HG03060 (cell line): ENCODE data around the gene TSPO.

Source experiments
- ATAC-seq: cut with Tn5 transposase; IDR thresholded peaks from one replicate; pipeline ENCODE4 v1.9.1; 2021; ENCODE audit warnings: low read depth, moderate number of reproducible peaks; ENCODE audit not compliant: unreplicated experiment

The TSPO gene

DNA sequence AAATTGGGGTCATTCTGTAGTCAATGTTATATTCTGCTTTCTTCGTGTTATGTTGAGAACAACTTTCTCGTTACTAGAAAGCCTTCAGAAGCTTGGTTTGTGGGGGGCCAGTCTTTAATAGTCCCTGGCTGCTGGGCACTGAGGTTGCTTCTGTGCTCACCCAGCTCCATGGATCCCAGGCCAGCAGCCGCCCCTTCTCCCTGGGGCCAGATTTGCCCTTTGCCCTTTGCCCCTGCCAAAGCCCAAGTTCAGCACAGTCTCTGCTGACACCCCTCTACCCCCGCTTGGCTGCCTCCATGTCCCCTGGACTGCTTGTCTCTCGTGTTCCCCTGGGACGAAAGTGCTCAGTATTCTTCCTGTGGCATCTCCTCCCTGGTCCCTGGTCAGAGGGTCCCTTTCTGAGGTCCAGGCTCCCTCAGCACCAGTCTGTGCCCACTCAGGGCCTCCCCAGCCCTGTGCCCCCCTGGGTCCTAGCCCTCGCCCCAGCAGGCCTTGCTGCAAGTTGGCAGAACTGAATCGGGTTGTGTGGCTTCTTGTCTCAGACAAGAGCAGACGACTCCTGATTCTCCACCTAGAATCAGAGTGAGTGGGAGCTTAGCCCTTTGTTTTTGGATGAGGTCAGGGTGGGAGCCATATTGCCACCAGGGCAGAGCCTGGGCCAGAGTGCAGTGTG, 6.7 kb downstream of the TSPO start:
- ATAC-seq = no peak

DNA sequence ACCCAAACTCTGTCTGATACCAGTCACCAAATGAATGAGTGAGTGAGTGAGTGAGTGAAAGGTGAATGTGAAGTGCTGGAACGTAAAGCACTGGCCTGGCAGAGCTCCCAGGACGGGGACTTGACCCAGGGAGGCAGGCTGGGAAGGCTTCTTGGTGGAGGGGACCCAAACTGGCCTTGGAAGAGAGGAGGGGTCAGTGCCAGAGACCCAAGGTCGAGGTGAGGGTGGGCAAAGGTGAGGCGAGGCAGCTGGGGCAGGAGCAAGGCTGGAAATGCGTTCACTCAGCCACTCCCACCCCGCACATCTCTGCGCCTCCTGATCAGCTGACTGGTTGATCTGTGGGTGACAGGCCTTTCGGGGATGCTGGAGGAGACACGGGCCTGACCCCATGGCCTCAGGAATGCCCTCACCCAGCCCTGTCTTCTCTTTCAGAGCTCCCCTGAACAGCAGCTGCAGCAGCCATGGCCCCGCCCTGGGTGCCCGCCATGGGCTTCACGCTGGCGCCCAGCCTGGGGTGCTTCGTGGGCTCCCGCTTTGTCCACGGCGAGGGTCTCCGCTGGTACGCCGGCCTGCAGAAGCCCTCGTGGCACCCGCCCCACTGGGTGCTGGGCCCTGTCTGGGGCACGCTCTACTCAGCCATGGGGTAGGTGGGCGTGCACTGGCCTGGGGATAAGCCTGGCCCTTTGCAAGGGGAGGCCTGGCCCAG, 7.6 kb downstream of the TSPO start:
- no peak for ATAC-seq

DNA sequence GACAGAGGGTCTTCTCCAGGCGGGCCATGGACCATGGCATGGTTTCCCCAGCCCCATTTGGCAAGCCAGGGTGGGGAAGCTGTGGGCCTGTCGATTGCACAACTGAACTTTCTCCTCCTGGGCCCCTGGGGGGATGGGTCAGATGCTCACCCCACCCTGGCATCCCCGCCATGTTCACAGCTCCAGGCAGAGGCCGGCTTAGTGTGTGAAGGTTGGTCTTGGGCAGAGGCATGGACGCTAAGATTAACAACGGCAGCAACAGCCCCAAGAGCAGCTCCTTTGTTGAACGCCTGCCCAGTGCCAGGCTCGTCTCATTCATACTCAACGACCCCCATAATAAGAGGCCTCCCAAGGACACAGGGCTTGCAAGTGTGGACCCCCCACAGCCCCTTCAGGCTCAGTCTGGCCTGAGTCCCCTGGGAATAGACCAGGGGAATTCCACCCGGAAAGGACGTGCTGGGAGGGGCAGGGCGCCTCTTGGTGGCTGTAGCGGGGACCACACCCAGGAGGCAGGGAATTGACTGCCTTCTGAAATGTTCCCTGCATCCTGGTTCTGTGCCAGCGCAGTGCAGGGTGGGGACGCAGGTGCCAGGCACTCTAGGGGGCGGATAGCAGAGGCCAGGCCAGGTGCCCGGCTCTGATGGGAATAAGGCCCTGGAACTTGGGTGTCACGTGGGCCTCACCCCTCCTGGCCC, 8.3 kb downstream of the TSPO start:
- no peak for ATAC-seq

DNA sequence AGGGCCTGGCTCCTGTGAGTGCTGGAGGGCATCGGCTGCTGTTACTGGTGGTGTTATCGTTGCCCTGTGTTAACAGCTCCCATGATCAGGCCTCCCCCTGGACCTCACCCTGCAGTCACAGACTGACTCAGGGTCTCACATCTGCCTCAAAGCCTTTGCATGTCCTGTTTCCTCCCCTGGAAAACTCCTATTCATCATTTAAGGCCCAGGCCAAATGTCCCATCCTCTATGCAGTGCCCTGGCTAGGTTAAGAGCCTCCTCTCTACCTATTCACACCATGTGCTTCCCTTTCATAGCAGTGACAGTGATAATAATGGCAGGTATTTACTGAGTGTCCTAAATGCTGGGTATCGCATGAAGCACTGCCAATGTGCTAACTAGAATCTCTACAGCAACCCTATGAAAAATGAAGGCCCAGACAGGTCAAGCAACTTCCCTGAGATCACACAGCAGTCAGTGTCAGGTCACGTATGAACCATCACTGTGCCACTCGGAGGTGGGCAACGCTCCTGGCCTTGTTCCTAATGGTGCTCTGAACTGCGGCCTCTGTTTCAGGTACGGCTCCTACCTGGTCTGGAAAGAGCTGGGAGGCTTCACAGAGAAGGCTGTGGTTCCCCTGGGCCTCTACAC, 9.3 kb downstream of the TSPO start:
- ATAC-seq = no peak

DNA sequence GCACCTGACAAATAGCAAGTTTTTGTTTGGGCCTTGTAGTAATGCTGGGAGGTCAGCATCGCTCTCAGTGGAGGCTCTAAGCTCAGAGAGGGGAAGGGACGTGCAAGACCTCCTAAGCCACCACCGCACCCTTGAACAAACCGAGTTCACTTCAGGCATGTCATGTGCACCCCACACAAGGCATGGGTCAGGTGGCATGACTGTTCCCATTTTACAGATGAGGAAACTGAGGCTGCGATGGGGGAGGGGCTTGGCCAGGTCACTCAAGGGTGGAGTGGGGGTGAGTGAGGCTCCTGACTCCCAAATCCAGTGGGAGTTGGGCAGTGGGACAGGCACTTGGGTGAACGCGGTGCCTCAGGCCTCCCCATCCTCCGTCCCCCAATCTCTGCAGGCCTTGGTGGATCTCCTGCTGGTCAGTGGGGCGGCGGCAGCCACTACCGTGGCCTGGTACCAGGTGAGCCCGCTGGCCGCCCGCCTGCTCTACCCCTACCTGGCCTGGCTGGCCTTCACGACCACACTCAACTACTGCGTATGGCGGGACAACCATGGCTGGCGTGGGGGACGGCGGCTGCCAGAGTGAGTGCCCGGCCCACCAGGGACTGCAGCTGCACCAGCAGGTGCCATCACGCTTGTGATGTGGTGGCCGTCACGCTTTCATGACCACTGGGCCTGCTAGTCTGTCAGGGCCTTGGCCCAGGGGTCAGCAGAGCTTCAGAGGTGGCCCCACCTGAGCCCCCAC, 11.2 kb downstream of the TSPO start:
- ATAC-seq = no peak

DNA sequence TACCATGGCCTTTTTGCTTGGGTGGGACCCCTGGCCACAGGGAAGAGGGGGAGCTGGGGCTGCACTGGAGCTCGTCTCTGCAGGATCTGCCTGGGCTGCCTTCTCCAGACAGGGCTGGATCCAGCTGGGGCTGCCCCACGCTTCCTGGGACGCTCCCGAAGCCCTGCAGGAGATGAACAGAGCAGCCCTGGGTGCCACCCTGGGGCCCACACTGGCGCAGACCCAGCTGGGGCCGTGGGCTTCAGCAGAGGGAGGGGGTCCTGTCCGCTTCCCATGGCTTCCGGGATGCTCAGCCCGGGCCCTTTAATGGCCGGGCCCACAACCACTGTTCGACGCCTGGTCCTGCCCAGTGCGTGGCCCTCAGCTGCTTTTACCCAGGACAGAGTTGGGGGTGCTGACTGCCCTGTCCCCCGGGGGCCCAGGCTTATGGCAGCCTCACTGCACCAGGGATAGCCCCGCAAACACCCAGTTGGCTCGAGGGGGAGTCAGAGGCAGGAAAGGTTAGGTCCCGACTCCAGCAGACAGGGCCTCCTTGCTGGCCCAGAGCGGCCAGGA, 12.0 kb downstream of the TSPO start:
- ATAC-seq = no peak

DNA sequence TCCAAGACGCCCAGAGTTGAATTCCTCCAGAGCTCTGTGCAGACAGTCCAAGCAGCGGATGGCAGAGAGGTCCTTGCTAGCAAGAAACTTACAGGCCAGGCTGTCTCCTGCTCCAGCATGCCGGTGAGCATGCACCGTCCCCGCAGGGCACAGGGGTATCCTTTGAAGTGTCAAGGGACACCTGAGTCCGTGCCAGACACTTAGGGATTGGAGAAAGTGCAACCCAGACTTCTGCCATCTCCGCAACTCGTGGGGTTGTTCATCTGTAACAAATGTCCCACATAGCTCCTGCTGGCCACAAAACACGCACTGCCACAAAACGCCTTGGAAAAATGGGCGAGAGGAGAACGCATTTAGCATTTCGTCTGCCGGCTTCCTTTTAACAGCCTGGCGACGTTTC, 13.3 kb downstream of the TSPO start:
- no peak for ATAC-seq

DNA sequence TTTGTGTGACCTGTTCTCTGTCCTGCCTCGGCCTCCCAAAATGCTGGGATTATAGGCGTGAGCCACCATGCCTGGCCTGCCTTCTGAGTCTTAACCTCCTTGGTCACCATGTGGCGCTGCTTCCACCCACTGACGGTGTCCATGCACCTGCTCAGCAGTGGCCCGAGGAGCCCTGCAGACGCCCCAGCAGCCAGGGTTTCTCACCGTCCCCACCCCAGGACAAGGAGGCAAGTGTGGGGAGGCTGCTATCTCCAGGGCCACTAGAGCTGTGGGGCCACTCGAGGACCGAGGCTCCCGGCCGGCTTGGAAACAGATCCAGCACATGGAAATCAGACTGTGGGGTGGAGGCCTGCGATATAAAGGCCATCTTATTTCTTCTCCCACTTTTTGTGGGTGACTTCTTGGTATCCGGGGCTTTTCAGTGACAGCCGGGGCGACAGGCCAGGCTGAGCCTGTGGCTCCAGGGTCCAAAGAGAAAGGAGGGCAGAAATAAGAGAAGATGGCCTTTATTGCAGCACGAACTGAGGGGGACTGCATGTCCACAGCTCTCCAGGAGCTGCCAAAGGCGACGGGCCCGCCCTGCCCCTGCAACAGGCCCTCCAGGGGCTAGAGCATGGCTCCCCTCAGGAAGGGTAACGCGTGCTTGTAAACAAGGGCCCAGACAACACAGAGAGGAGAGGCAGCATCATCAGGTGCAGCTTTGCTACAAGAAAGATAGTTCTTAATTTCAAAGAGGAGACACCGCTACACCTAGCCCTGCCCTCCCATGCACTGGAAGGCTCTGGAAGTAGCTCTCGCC, 15.0 kb downstream of the TSPO start:
- no peak for ATAC-seq

DNA sequence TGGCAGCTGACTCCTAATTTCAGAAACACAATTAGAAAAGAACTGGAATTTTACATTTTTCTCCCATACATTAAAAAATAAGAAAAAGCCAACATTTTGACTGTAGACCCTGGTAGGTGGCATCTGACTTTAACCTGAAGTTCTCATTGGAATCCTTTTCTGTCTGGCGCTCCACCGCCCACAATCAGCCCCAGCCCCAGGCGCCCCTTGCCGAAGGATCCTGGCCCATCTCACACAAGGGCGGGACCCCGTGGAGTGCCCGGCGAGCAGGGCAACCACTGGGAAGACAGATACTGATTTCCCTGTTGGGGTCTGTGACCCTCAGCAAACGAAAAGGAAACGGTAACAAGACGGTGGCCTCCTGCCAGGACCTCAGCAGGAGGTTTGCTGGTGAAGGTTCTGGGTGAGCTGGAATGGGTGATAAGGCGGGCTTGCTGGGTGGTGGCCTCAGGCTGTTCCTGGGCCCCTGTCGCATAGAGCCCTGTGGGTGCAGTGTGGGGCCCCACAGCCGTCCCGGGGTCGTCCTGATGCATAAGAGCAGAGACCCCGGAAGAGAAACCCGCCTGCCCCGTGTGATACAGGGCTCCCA, 15.7 kb downstream of the TSPO start:
- no peak for ATAC-seq

DNA sequence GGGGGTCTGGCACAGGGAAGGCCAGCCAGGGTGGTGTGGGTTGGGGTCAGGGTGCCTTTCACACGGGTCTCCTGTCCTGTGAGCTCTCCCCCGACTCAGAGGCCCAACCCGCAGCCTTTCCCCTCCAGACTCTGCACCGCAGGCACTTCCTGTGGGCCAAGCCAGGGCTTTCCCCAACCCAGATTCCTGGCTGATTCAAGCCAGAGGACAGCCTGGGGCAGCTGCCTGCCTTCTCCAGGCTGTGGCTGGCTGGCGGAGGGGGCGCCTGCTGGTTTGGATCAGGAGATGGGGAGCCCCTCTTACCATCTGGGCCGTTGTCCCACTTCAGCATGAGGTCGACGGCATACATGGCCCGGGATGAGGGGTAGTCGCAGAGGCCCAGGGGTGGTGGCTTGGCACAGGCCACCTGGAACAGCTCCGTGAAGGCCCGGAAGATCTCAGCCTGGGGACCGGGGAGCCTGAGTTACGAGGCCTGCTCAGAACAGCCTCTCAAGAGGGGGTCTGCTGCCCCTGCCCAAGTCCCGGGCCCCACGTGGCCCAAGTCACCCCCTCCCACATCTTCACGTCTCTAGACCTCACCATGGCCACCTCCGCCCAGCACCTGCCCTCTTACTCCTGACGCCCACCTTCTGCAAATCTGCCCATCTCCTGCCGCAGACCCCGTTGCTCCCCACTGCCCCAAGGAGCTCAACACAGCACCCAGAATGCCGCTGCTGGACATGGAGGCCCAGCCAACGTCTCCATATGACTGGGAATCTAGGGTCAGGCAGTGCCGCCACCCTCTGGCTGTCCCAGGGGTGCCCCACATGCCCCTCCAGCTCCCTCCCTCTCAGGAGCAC, 17.3 kb downstream of the TSPO start:
- ATAC-seq = no peak

DNA sequence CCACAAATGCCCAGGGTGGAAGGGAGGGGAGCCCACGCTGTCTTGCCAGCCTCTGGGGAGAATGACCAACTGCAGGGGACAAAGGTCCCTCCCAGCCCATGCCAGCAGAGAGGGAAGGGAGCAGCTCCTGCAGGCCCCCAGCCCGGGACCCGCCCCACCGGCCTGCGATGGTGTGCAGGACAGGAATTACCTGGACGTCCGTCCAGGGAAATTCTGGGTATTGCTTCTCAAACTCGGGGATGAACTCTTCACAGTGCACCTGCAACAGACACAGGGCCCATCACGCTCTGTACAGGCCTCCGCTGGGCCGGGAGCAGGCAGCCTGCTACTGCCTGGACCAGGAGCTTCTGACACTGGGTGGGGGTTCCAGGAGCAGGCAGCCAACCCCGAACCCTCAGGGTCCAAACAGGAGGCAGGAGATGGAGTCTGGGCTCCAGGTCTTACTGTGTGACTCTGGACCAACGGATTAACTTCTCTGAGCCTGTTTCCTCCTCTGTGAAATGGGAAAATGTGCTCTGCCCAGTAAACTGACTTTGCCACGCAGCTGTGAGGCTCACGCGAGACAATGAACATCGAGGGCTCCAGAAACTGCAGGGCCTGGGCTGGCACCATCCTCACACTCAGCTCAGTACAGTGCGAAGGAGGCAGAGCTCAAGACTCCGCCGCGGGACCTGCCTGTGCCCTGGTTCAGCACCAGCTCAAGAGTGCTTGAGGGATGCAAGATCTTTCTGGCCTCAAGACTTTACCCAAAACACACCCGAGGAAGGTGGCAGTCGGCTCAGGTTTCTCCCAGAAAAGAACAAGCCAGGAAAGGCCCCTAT, 18.2 kb downstream of the TSPO start:
- ATAC-seq = no peak

DNA sequence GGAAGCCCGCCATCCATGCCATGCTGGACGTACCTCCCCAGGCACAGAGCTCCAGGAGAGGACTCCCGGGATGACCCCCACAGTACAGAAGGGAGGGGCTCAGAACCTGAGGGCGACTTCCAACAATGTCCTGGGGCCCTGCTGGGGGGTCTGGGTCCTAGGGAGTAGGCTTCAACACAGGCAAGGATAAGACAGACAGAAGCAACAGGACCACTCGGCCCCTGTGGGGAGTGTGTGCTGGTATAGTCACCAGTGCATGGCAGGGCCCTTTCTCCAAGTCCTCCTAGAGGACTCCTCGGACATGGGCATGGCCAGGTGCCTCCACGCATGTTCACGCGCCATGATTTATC, 18.7 kb downstream of the TSPO start:
- ATAC-seq = no peak

DNA sequence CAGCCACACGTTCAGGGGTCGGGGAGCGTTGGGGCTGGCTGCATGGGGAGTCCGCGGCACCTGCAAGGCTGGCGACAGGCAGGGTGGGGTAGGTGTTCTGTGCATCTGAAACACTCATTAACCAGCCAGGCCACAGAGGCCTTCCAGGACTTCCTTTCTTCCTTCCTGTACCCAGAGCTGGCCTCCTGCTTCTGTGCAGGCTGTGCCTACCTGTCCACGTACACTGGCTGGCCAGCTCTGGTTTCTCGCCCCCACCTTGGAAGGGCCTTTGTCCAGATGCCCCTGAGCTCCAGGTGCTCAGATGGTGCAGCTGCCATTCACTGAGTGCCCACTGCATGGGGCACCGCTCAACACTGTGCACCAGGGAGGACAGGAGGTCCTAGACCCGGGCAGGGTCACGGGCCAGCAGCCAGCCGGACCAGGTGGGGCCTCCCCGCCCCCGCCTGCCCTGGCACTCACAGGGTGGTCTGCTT, 19.7 kb downstream of the TSPO start:
- no peak for ATAC-seq

DNA sequence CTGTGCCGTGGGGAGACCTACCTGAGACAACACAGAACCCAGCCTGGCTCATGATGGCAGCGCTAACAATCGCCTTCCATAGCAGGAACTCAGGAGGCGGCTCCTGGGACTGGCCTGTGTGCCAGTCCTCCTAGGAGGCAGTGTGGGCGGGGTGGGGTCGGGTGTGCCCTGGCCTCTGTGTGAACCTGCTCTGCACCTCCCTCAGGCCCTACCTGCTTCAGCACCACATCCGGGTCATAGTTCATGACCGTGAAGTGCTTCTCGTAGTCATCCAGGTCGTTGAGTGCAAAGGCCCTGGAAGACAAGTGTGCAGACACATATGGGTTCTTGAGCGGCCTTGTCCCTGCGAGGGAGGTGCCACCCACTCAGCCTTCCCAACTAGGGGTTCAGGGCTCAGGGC, 20.2 kb downstream of the TSPO start:
- no peak for ATAC-seq

DNA sequence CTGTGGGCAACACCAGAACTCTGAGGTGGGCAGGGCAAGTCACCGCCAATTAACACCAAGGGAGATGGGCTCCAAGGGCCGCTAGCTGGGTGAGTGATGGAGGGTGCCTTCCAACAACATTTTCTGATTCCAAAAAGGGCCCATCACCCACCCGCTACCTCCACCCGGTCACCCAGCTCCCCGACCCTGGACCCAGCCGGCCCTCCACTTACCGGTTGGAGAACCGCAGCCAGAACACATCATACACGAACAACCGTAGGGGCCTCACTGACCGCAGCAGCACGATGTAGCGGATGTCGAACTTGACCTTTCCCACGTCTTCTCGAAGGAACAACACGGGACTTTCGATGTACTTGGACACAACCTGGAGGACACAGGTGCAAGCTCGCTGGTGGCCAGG, 20.8 kb downstream of the TSPO start:
- no peak for ATAC-seq

DNA sequence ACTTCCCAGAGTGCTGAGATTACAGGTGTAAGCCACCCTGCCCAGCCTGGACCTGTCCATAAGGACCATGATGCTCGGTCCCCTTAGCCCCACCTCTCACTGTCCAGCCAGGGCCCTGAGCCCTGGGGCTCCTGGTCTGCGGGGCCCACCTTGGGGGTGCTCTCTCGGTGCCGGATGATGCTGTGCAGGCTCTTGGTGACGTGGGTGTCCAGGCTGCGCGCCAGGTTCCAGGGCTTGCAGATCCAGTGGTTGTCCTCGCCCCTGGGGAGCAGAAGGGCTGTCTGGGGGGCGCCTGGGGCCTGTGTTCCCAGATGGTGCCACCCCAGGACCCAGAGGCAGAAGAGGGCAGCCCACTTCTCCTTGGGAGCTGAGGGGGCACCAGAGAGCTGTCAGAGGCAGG, 22.2 kb downstream of the TSPO start:
- ATAC-seq = no peak

DNA sequence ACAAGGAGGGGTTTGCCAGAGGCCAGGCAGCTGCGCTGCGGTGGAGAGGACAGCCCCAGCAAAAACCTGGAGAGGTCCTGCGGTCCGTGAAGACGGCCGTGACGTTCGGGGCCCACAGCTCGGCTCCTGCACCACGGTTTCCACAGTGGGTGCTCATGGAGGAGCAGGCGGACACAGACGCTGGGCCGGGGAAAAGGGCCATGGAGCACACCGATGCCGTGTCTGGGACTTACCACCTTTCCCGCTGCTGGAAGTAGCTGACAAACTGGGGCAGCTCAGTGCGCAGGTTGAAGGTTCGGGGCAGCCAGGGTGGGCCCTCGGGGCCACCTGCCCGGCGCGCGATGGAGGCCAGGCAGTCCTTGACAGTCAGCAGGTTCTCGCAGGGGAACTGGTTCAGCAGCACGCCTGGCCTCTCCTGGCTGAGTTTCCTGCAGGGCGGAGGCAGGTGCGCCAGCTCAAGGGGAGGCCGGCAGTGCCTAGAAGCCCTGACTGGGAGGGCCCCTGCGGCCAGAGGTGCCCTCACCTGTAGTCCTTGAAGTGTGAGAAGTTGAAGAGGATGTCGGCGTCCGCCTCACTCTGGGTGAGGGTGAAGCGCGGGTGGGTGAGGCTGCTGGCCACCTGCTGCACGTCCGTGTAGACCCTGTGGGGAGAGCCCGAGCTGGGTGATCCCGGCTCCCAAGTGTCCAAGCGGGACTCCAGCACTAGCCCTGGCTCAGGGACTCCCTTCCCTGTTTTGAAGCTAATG, 22.8 kb downstream of the TSPO start:
- ATAC-seq = no peak
